ENCODE results near the gene MGAT3. TPM values are rescaled to one million over a fixed set of nuclear protein-coding genes. Genes with fewer than 3 reads are reported as not detected.

The MGAT3 gene
- total RNA-seq, 2 experiments from 2014 or later = 0.90 to 1.9 TPM

DNA sequence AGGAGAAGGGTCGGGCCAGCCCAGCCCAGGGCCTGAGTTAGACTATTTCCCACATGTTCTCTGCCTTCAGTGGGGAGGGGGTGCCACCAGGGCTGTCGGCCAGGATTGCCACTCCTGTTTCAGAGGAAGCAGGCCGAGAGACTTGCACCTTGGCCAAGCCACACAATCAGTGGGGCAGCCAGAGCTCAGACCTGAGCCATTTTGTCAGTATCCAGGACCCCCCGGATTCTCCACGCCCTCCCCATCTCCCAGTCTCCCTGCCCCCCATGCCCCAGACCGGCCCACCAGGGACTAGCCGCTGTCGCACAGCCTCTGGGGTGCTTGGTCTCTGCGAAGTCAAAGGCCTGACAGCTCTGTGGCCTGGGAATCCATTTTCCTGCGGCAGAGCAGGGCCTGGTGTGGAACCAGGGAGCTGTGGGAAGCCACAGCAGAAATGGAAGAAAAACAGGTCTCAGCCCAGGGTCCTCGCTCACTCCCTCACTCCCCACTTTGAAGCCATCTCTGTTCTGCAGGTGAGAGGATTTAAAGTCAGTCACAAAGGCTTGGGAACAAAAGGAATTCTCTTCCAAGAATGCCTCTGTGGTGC, 25.5 kb upstream of the MGAT3 start:
- Mint-ChIP-seq H3K4me3 (no peak overlapping the region), H3K36me3 (ENCODE audit: low read depth) (peaks cover 7% of the 10 kb centered on the region), H3K9me3 (no peaks in the 10 kb centered on the region), H3K27ac (no peak overlapping the region), H3K27me3 (no peaks in the 10 kb centered on the region), H3K4me1 (ENCODE audit: low read depth) (no peaks in the 10 kb centered on the region)
- intact Hi-C loops (cut with micrococcal nuclease) = no loop called here
- TF ChIP-seq, protein P1, sequence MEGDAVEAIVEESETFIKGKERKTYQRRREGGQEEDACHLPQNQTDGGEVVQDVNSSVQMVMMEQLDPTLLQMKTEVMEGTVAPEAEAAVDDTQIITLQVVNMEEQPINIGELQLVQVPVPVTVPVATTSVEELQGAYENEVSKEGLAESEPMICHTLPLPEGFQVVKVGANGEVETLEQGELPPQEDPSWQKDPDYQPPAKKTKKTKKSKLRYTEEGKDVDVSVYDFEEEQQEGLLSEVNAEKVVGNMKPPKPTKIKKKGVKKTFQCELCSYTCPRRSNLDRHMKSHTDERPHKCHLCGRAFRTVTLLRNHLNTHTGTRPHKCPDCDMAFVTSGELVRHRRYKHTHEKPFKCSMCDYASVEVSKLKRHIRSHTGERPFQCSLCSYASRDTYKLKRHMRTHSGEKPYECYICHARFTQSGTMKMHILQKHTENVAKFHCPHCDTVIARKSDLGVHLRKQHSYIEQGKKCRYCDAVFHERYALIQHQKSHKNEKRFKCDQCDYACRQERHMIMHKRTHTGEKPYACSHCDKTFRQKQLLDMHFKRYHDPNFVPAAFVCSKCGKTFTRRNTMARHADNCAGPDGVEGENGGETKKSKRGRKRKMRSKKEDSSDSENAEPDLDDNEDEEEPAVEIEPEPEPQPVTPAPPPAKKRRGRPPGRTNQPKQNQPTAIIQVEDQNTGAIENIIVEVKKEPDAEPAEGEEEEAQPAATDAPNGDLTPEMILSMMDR (IDR thresholded peaks at IDR 0.05) = no peak
- POLR2A ChIA-PET = no interaction called here
- DNase-seq = no peak
- CTCF ChIA-PET = no interaction called here
- ATAC-seq = no peak

DNA sequence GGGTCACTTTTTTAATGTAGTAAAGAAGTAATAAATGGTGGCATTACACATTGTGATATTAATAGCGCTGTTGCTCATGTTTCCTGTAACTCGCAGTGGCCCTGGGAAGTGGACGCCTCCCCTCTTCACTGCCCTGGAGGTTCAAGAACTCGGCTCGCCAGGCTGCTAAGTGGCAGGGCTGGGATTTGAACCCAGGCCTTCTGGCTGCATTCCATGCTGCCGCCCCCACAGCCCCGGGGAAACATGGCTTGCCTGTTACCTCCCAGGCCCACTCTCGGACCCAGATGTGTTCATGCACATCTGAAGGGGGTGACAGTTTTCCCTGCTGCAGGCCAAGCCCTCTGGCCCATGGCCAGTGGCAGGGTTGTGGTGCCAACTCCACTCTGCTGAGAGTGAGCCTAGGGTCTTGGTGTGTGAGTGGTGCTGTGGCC, 25.0 kb upstream of the MGAT3 start:
- Mint-ChIP-seq H3K27me3 (no peaks in the 10 kb centered on the region), H3K27ac (no peak overlapping the region), H3K4me1 (ENCODE audit: low read depth) (peaks cover 3% of the 10 kb centered on the region), H3K36me3 (ENCODE audit: low read depth) (peaks cover 7% of the 10 kb centered on the region), H3K4me3 (no peak overlapping the region), H3K9me3 (no peaks in the 10 kb centered on the region)
- TF ChIP-seq, protein P1 (IDR thresholded peaks at IDR 0.05) = no peak
- POLR2A ChIA-PET = no interaction called here
- no peak for ATAC-seq
- CTCF ChIA-PET = no interaction called here
- intact Hi-C loops (cut with micrococcal nuclease) = no loop called here
- no peak for DNase-seq

DNA sequence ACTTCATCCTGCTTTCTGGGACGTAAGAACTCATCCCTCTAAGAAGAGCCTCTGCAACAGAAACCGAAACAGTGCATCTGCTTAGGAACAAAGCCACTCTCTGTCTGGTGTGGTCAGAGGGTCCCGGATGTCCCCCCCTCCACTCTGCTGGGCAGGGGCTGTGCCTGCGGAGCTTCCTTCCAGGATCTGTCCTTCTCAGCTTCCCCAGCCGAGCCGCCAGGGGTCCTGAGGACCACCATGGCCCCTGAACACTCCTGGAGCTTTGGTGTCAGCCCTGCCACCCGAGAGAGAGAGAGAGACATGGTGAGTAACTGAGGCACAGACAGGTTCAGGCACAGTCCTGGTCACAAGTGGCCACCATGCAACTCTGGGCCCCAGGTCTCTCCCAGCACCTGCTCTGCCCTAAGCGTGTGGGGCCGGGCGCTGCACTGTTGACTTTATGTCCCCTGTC, 24.4 kb upstream of the MGAT3 start:
- intact Hi-C loops (cut with micrococcal nuclease) = no loop called here
- TF ChIP-seq, protein P1 (IDR thresholded peaks at IDR 0.05) = no peak
- POLR2A ChIA-PET = no interaction called here
- H3K27ac Mint-ChIP-seq = no peak overlapping the region
- H3K4me1 Mint-ChIP-seq (ENCODE audit: low read depth) = peaks cover 6% of the 10 kb centered on the region
- H3K36me3 Mint-ChIP-seq (ENCODE audit: low read depth) = peaks cover 4% of the 10 kb centered on the region
- H3K27me3 Mint-ChIP-seq = no peaks in the 10 kb centered on the region
- no peak overlapping the region for H3K4me3 Mint-ChIP-seq
- H3K9me3 Mint-ChIP-seq = no peaks in the 10 kb centered on the region
- ATAC-seq = no peak
- CTCF ChIA-PET = no interaction called here
- DNase-seq = no peak

DNA sequence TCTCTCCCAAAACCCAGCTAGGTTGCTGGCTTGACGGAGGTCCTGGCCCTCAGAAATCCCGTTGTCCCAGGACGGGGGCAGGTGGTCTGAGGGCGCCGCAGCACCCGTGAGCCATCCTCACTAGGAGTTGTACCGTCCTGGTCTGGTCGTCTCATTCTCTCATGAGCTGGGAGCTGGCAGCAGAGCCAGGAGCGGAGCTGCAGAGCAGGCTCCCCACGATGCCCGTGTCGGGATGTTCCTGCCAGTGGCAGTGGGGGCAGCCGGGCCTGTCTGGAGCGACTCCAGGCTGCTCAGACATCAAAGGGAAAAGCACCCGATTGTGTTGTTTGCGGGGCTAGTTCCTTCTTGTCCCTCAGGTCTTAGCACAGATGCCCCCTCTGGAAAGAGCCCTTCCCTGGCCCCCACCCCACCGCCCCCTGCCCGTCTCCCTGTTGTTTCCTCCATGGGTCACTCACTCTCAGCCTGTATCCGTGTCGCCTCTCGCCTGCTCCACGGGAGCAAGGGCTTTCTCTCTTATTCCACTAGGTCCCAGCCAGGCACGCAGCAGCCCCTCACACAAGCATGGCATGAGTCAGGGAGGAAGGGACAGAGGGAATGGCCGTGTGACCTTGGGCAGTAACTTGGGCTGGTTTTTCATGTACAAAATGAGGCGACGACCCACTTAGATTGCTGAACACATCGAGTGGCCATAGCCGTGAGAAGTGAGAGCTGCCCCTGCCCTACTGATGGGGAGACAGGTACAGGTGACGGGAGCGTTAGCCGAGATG, 23.2 kb upstream of the MGAT3 start:
- ATAC-seq (no peak), DNase-seq (no peak)
- Mint-ChIP-seq H3K27ac (no peak overlapping the region), H3K27me3 (peaks cover 1% of the 10 kb centered on the region), H3K36me3 (ENCODE audit: low read depth) (peaks cover 2% of the 10 kb centered on the region), H3K4me3 (no peak overlapping the region), H3K4me1 (ENCODE audit: low read depth) (peaks cover 11% of the 10 kb centered on the region), H3K9me3 (no peaks in the 10 kb centered on the region)
- TF ChIP-seq, protein P1 (IDR thresholded peaks at IDR 0.05) = no peak
- ChIA-PET CTCF (interaction anchor here (0.6 to 3.5 kb wide), 2 partner anchors 16 to 62 kb away, joined by 3 to 8 read pairs; no protein-coding TSS in a partner anchor), POLR2A (interaction anchor here (1.3 to 1.5 kb wide), 2 partner anchors 86 to 89 kb away, joined by 3 read pairs; no protein-coding TSS in a partner anchor)
- intact Hi-C loops (cut with micrococcal nuclease) = no loop called here

DNA sequence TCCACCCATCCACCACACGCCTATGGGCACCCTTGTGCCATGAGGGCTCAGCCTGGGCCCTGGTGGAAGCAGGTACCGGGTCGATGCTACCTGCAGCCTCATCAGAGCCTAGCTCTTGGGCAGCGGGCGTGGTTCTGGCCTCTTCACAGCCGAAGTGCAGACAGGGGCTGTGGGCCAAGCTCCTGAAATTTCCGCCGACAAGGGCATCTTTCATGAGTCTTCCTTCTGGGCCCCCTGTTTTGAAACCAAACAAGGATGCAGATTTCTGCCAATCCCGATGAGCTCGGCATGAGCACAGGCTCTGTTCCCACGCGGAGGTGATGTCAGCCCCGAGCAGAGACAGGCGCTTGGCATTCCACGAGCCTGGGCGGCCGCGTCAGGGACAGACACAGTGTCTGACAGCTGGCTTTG, 22.6 kb upstream of the MGAT3 start:
- DNase-seq (no peak), ATAC-seq (no peak)
- TF ChIP-seq, protein P1 (IDR thresholded peaks at IDR 0.05) = no peak
- Mint-ChIP-seq H3K27ac (no peak overlapping the region), H3K4me3 (no peak overlapping the region), H3K36me3 (ENCODE audit: low read depth) (peaks cover 2% of the 10 kb centered on the region), H3K9me3 (no peaks in the 10 kb centered on the region), H3K27me3 (peaks cover 5% of the 10 kb centered on the region), H3K4me1 (ENCODE audit: low read depth) (peaks cover 11% of the 10 kb centered on the region)
- intact Hi-C loops (cut with micrococcal nuclease) = no loop called here
- POLR2A ChIA-PET = interaction anchor here (1.3 to 1.5 kb wide), 4 partner anchors 10 to 89 kb away, joined by 3 to 4 read pairs (median 3); no protein-coding TSS in a partner anchor
- CTCF ChIA-PET = interaction anchor here (0.6 to 3.5 kb wide), 3 partner anchors 16 to 62 kb away, joined by 3 to 8 read pairs (median 3); no protein-coding TSS in a partner anchor

Measured in activated CD8-positive, alpha-beta T cell treated with anti-CD3 and anti-CD28 coated beads for 36 hours (primary cell).